H1 (cell line): ENCODE data around the gene OR2T6. TPM values are rescaled to one million over a fixed set of nuclear protein-coding genes. Genes with fewer than 3 reads are reported as not detected.

Source experiments
- CHD7 ChIP-seq: fragments of 300-600 bp; sonication (generic); IDR thresholded peaks from 2 replicates; pipeline ENCODE4 v1.7.1; 2012; ENCODE audit warnings: low read length, moderate library complexity, mild to moderate bottlenecking, inconsistent platforms; ENCODE audit not compliant: insufficient replicate concordance
- CTBP2 ChIP-seq: IDR thresholded peaks from 2 replicates; pipeline ENCODE4 v1.7.0; 2011; ENCODE audit warnings: borderline replicate concordance, mild to moderate bottlenecking, moderate library complexity, mixed read lengths, low read length; ENCODE audit not compliant: insufficient read depth, insufficient read length
- CTCF ChIP-seq, 3 experiments: IDR thresholded peaks; 1 replicate in 2 of 3; 2 replicates in 1 of 3; pipeline versions ENCODE4 v1.5.1 to v1.6.1; 2011; ENCODE audit warnings: low read length in 3 of 3, mild to moderate bottlenecking in 3 of 3, inconsistent platforms in 2 of 3, low read depth in 1 of 3, moderate library complexity in 1 of 3; ENCODE audit not compliant: insufficient read depth in 1 of 3; ENCODE audit errors: control extremely low read depth in 1 of 3
- MAX ChIP-seq: IDR thresholded peaks from 2 replicates; pipeline ENCODE4 v1.6.1; 2012; ENCODE audit warnings: inconsistent platforms
- RAD21 ChIP-seq, 2 experiments: IDR thresholded peaks in 1 of 2; conservative IDR thresholded peaks in 1 of 2; 2 replicates each; pipeline ENCODE4 v1.6.1; 2011; ENCODE audit warnings: low read depth in 2 of 2, low read length in 2 of 2, improper control_type of control experiment in 1 of 2, inconsistent platforms in 1 of 2, mild to moderate bottlenecking in 1 of 2, moderate library complexity in 1 of 2
- SP4 ChIP-seq: IDR thresholded peaks from 2 replicates; pipeline ENCODE4 v1.6.1; 2012; ENCODE audit warnings: low read length, inconsistent platforms
- polyA plus RNA-seq, 7 experiments: library from polyadenylated mRNA; depleted of rRNA in 3 of 7; stranded (reverse) in 5 of 7; unstranded in 2 of 7; fragments of >200 nt in 5 of 7; fragments of 200-250 nt in 2 of 7; gene quantifications; 1 replicate in 5 of 7; 2 replicates in 1 of 7; 4 replicates in 1 of 7; pipeline versions ENCODE4 v1.2.1 to v1.2.3, GENCODE V29; 2011 to 2013; ENCODE audit warnings: missing spikeins in 2 of 7, mixed read lengths in 2 of 7
- total RNA-seq: library from RNA; stranded (reverse); fragmentation: NEBNext Ultra II Directional; extraction: Animal tissue kit (Norgen Biotek cat#: 25700); gene quantifications from 2 replicates; pipeline ENCODE4 v1.2.1, GENCODE V29; 2021

The OR2T6 gene
- total and polyA plus RNA-seq, 2 of the 8 experiments (the other 6 are each of a cell fraction or from before 2014, with no cell fraction given): not detected

- TF ChIP-seq CTCF (IDR thresholded peaks at IDR 0.05; ENCODE audit: control extremely low read depth in 1 of 3, insufficient read depth in 1 of 3, low read depth in 1 of 3, low read length in 3 of 3) (no peak), CTBP2 (no peak), RAD21 (IDR thresholded peaks at IDR 0.05 in 1 of 2, conservative IDR thresholded peaks at IDR 0.05 in 1 of 2; ENCODE audit: low read depth in 2 of 2, low read length in 2 of 2) (no peak), SP4 (no peak), CHD7 (no peak), MAX (no peak)
Observed at GRCh38 chr1:248380854-248381253, 5.3 kb downstream of the OR2T6 start (continued).
